ENCODE results near the gene TMPRSS11A. TPM values are rescaled to one million over a fixed set of nuclear protein-coding genes. Genes with fewer than 3 reads are reported as not detected.

Gene TMPRSS11A
- total and polyA plus RNA-seq, 8 donors, result 0.73 to 17.5 TPM; not detected in 6

DNA sequence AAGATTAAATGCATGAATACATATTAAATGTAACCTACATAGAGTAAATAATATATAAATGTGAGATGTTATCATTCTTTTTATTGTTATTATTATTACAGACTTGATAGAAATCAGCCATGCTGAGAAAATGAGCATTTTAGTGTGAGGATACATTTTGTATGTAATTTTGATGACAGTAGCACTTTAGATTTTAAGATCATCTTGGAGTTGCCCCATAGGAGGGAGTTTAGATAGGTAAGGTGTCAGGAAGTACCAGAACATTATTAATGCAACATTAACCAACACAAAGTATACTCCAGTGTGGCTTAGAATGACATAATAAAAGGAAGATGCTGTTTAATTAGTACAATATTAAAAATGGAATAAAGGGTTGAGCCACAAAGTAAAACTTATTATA, 8.4 kb downstream of the TMPRSS11A start:
- H3K9me3 ChIP-seq, result peaks cover 0 to 15% (median 7%) of the 10 kb centered on the region in 4 donors
- H3K4me1 ChIP-seq, result no peaks in the 10 kb centered on the region
- no peak overlapping the region for H3K4me3 ChIP-seq
- H3K36me3 ChIP-seq, result no peaks in the 10 kb centered on the region
- H3K27me3 ChIP-seq, result no peaks in the 10 kb centered on the region
- DNase-seq, result no peak
- H3K27ac ChIP-seq, result no peak overlapping the region
- intact Hi-C loops (cut with DNase I; ENCODE audit: low total_unique reads), result no loop called here
- no peak for TF ChIP-seq EP300 (IDR thresholded peaks at IDR 0.05)
- TF ChIP-seq POLR2AphosphoS5 (IDR thresholded peaks at IDR 0.05), result no peak
- TF ChIP-seq, protein P1, sequence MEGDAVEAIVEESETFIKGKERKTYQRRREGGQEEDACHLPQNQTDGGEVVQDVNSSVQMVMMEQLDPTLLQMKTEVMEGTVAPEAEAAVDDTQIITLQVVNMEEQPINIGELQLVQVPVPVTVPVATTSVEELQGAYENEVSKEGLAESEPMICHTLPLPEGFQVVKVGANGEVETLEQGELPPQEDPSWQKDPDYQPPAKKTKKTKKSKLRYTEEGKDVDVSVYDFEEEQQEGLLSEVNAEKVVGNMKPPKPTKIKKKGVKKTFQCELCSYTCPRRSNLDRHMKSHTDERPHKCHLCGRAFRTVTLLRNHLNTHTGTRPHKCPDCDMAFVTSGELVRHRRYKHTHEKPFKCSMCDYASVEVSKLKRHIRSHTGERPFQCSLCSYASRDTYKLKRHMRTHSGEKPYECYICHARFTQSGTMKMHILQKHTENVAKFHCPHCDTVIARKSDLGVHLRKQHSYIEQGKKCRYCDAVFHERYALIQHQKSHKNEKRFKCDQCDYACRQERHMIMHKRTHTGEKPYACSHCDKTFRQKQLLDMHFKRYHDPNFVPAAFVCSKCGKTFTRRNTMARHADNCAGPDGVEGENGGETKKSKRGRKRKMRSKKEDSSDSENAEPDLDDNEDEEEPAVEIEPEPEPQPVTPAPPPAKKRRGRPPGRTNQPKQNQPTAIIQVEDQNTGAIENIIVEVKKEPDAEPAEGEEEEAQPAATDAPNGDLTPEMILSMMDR (IDR thresholded peaks at IDR 0.05), result no peak
- no peak for TF ChIP-seq POLR2A (IDR thresholded peaks at IDR 0.05)

DNA sequence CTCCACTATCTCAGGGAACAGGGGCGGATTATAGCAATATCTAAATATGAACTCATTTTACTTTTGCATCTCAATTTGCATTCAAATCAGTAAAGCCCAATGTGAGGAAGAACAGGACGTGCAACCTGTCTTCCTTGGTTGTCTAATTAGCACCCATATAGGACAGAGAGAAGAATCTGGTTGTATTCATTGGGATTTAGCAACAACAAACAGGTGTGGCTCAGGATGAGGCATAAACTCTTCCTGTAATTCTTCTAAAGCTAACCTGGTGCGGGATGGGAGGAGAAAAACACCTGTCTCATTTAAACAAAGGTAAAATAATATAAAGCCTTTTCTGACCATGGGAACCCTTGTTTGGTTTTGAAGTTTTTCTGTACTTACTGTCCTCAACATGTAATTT, 22.2 kb downstream of the TMPRSS11A start:
- Histone ChIP-seq H3K27me3 (no peaks in the 10 kb centered on the region), H3K36me3 (no peaks in the 10 kb centered on the region), H3K27ac (no peak overlapping the region), H3K4me3 (no peak overlapping the region), H3K9me3 (peaks cover 0 to 11% (median 4%) of the 10 kb centered on the region in 4 donors), H3K4me1 (no peaks in the 10 kb centered on the region)
- no peak for DNase-seq
- intact Hi-C loops (cut with DNase I; ENCODE audit: low total_unique reads), result no loop called here
- WGBS, 5 donors, result 70 to 87% (median 72%) methylated on average over 3 of the region's 3 CpGs
- TF ChIP-seq POLR2A (IDR thresholded peaks at IDR 0.05) (no peak), POLR2AphosphoS5 (IDR thresholded peaks at IDR 0.05) (no peak), EP300 (IDR thresholded peaks at IDR 0.05) (no peak)
- TF ChIP-seq, protein P1 (IDR thresholded peaks at IDR 0.05), result no peak

DNA sequence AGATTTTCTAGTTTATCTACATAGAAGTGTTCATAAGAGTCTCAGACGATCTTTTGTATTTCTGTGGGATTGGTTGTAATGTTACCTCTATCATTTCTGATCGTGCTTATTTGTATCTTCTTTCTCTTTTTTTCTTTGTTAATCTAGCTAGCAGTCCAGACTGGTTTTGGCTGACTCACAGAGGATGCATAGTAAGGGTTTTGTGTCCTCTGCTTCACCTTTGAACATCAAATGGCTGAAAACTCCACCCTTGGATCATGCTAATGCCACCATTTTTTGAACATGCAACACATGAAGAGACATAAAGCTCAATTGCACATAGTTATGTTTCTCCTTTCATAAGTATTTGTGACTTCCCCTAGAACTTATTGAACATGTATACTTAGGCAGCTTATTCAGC, 22.8 kb downstream of the TMPRSS11A start:
- WGBS, 5 donors, result 67 to 81% (median 80%) methylated on average over 2 of the region's 2 CpGs
- intact Hi-C loops (cut with DNase I; ENCODE audit: low total_unique reads), result no loop called here
- Histone ChIP-seq H3K4me3 (no peak overlapping the region), H3K36me3 (no peaks in the 10 kb centered on the region), H3K4me1 (no peaks in the 10 kb centered on the region), H3K27me3 (no peaks in the 10 kb centered on the region), H3K9me3 (peaks cover 0 to 11% (median 4%) of the 10 kb centered on the region in 4 donors), H3K27ac (no peak overlapping the region)
- TF ChIP-seq POLR2AphosphoS5 (IDR thresholded peaks at IDR 0.05) (no peak), POLR2A (IDR thresholded peaks at IDR 0.05) (no peak), EP300 (IDR thresholded peaks at IDR 0.05) (no peak)
- TF ChIP-seq, protein P1 (IDR thresholded peaks at IDR 0.05), result no peak
- no peak for DNase-seq

DNA sequence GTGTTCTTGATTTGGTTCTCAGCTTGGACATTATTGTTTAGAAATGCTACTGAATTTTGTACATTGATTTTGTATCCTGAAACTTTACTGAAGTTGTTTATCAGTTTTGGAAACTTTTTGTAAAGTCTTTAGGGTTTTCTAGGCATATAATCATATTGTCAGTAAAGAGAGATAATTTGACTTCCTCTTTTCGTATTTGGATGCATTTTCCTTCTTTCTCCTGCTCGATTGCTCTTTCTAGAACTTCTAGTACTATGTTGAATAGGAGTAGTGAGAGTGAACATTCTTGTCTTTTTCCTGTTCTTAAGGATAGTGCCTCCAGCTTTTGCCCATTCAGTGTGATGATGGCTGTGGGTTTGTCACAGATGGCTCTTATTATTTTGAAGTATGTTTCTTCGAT, 24.1 kb downstream of the TMPRSS11A start:
- H3K27ac ChIP-seq, result no peak overlapping the region
- H3K36me3 ChIP-seq, result no peaks in the 10 kb centered on the region
- no peak for DNase-seq
- H3K9me3 ChIP-seq, result peaks cover 0 to 11% (median 4%) of the 10 kb centered on the region in 4 donors
- TF ChIP-seq EP300 (IDR thresholded peaks at IDR 0.05), result no peak
- TF ChIP-seq, protein P1 (IDR thresholded peaks at IDR 0.05), result no peak
- no peak for TF ChIP-seq POLR2AphosphoS5 (IDR thresholded peaks at IDR 0.05)
- TF ChIP-seq POLR2A (IDR thresholded peaks at IDR 0.05), result no peak
- 75 to 83% (median 82%) methylated on average over 3 of the region's 3 CpGs for WGBS, 5 donors
- H3K4me1 ChIP-seq, result peaks cover 0 to 3% (median 0%) of the 10 kb centered on the region in 4 donors
- intact Hi-C loops (cut with DNase I; ENCODE audit: low total_unique reads), result no loop called here
- H3K27me3 ChIP-seq, result no peaks in the 10 kb centered on the region
- no peak overlapping the region for H3K4me3 ChIP-seq
